GM18907 (cell line): ENCODE data around the gene TMEM52B.

ENCODE experiments used
- ATAC-seq: cut with Tn5 transposase; IDR thresholded peaks from one replicate; pipeline ENCODE4 v1.9.1; 2021; ENCODE audit warnings: mild to moderate bottlenecking, moderate library complexity; ENCODE audit not compliant: unreplicated experiment

TMEM52B gene

GRCh38 chr12:10238526-10238925, 59.7 kb downstream of the TMEM52B start:
- ATAC-seq, result no peak

GRCh38 chr12:10241290-10241689, 62.5 kb downstream of the TMEM52B start:
- ATAC-seq, result no peak
